Trophoblast cell (in vitro differentiated cells and primary cell): ENCODE results near the gene ASPA.
A peak's percentile ranks its signal among the peaks of the same experiment; 100 is the strongest.

Experiments
- DNase-seq, 2 donors: peaks; one replicate each; pipeline ENCODE4 v3.0.0-alpha.2; 2016
- H2AFZ ChIP-seq: 2 replicates; pipeline ENCODE4 v1.6.1; 2013; ENCODE audit warnings: low read length, moderate library complexity, mild to moderate bottlenecking; ENCODE audit not compliant: insufficient read depth, poor library complexity
- H2AK5ac ChIP-seq: 2 replicates; pipeline ENCODE4 v1.6.1; 2013; ENCODE audit warnings: mild to moderate bottlenecking, low read length
- H2BK120ac ChIP-seq: 2 replicates; pipeline ENCODE4 v1.6.1; 2013; ENCODE audit warnings: low read length, mild to moderate bottlenecking, moderate library complexity; ENCODE audit not compliant: insufficient read depth, poor library complexity
- H2BK12ac ChIP-seq: 2 replicates; pipeline ENCODE4 v1.6.1; 2013; ENCODE audit warnings: mild to moderate bottlenecking, low read length, moderate library complexity
- H2BK5ac ChIP-seq: 2 replicates; pipeline ENCODE4 v1.6.1; 2013; ENCODE audit warnings: low read length, low read depth, moderate library complexity, mild to moderate bottlenecking; ENCODE audit not compliant: poor library complexity
- H3K14ac ChIP-seq: 2 replicates; pipeline ENCODE4 v1.6.1; 2013; ENCODE audit warnings: mild to moderate bottlenecking, low read length
- H3K18ac ChIP-seq: 2 replicates; pipeline ENCODE4 v1.6.1; 2013; ENCODE audit warnings: mild to moderate bottlenecking, low read length
- H3K23ac ChIP-seq: 2 replicates; pipeline ENCODE4 v1.6.1; 2013; ENCODE audit warnings: low read length
- H3K27ac ChIP-seq: 2 replicates; pipeline ENCODE4 v1.5.1; 2013; ENCODE audit warnings: low read depth, mild to moderate bottlenecking, inconsistent platforms, low read length, moderate library complexity
- H3K27me3 ChIP-seq: 2 replicates; pipeline ENCODE4 v1.6.1; 2013; ENCODE audit warnings: inconsistent platforms, mild to moderate bottlenecking, low read length, moderate library complexity; ENCODE audit not compliant: insufficient read depth
- H3K36me3 ChIP-seq, 2 experiments: 1 replicate in 1 of 2; 2 replicates in 1 of 2; pipeline ENCODE4 v1.6.1; 2013; ENCODE audit warnings: low read length in 2 of 2, mild to moderate bottlenecking in 2 of 2, moderate library complexity in 1 of 2; ENCODE audit not compliant: insufficient read depth in 2 of 2, control insufficient read depth in 1 of 2
- H3K4ac ChIP-seq: 2 replicates; pipeline ENCODE4 v1.6.1; 2013; ENCODE audit warnings: low read depth, mild to moderate bottlenecking, low read length, moderate library complexity
- H3K4me1 ChIP-seq, 2 experiments: 1 replicate in 1 of 2; 2 replicates in 1 of 2; pipeline ENCODE4 v1.6.1; 2013; ENCODE audit warnings: low read length in 2 of 2, mild to moderate bottlenecking in 2 of 2, moderate library complexity in 1 of 2; ENCODE audit not compliant: insufficient read depth in 2 of 2, control insufficient read depth in 1 of 2
- H3K4me2 ChIP-seq: 2 replicates; pipeline ENCODE4 v1.6.1; 2013; ENCODE audit warnings: inconsistent platforms, mild to moderate bottlenecking, low read length, moderate library complexity
- H3K4me3 ChIP-seq: 2 replicates; pipeline ENCODE4 v1.5.1; 2013; ENCODE audit warnings: mild to moderate bottlenecking, low read depth, low read length, inconsistent platforms
- H3K79me1 ChIP-seq: one replicate; pipeline ENCODE4 v1.6.1; 2013; ENCODE audit warnings: low read length
- H3K79me2 ChIP-seq: 2 replicates; pipeline ENCODE4 v1.6.1; 2013; ENCODE audit warnings: low read length, mild to moderate bottlenecking; ENCODE audit not compliant: control insufficient read depth, insufficient read depth, poor library complexity
- H3K9ac ChIP-seq: 2 replicates; pipeline ENCODE4 v1.6.1; 2013; ENCODE audit warnings: mild to moderate bottlenecking, low read length
- H3K9me3 ChIP-seq: 2 replicates; pipeline ENCODE4 v1.6.1; 2013; ENCODE audit warnings: low read depth, mild to moderate bottlenecking, control low read depth, inconsistent platforms, low read length; ENCODE audit not compliant: insufficient read depth
- H4K12ac ChIP-seq: 2 replicates; pipeline ENCODE4 v1.6.1; 2013; ENCODE audit warnings: low read depth, mild to moderate bottlenecking, low read length, moderate library complexity
- H4K8ac ChIP-seq: 2 replicates; pipeline ENCODE4 v1.6.1; 2013; ENCODE audit warnings: low read depth, mild to moderate bottlenecking, low read length, moderate library complexity
- H4K91ac ChIP-seq: one replicate; pipeline ENCODE4 v1.6.1; 2013; ENCODE audit warnings: low read depth, mild to moderate bottlenecking, low read length, moderate library complexity
- WGBS: extraction: QIAGEN DNeasy Blood & Tissue Kit; methylation state at CpG from one replicate; pipeline ENCODE4 v1.1.7; 2013; ENCODE audit warnings: missing lambda C conversion rate; ENCODE audit not compliant: insufficient read length, insufficient coverage; ENCODE audit errors: extremely low coverage; 5-methylcytosine and 5-hydroxymethylcytosine counted together

Gene ASPA

GRCh38 chr17:3532106-3532858, 56.5 kb downstream of the ASPA start:
- H3K9me3 ChIP-seq, result peaks cover 3% of the 10 kb centered on the region
- no peaks in the 10 kb centered on the region for H3K36me3 ChIP-seq
- no peak overlapping the region for H3K4me2 ChIP-seq
- no peak overlapping the region for H2BK5ac ChIP-seq
- no peak overlapping the region for H2AFZ ChIP-seq
- no peak overlapping the region for H2BK12ac ChIP-seq
- no peaks in the 10 kb centered on the region for H3K79me2 ChIP-seq
- no peak overlapping the region for H3K23ac ChIP-seq
- H3K4me1 ChIP-seq, result peaks cover 5 to 6% of the 10 kb centered on the region in 2 experiments
- no peak overlapping the region for H3K27ac ChIP-seq
- H3K9ac ChIP-seq, result no peak overlapping the region
- no peak overlapping the region for H2AK5ac ChIP-seq
- no peak for DNase-seq
- peaks cover 10% of the 10 kb centered on the region for H3K79me1 ChIP-seq
- WGBS, result no CpG with 5 or more reads among the region's 36 CpGs
- no peak overlapping the region for H4K91ac ChIP-seq
- no peak overlapping the region for H3K4me3 ChIP-seq
- no peak overlapping the region for H4K8ac ChIP-seq
- no peak overlapping the region for H3K4ac ChIP-seq
- no peak overlapping the region for H4K12ac ChIP-seq
- H3K27me3 ChIP-seq, result no peaks in the 10 kb centered on the region
- H3K18ac ChIP-seq, result no peak overlapping the region
- H3K14ac ChIP-seq, result no peak overlapping the region
- no peak overlapping the region for H2BK120ac ChIP-seq

GRCh38 chr17:3532859-3533142, 57.0 kb downstream of the ASPA start:
- Histone ChIP-seq H2BK12ac (no peak overlapping the region), H3K4me2 (no peak overlapping the region), H4K12ac (no peak overlapping the region), H2BK120ac (no peak overlapping the region), H3K18ac (no peak overlapping the region), H3K27ac (no peak overlapping the region), H2BK5ac (no peak overlapping the region), H4K8ac (no peak overlapping the region), H3K79me1 (peaks cover 10% of the 10 kb centered on the region), H3K14ac (no peak overlapping the region), H3K9ac (no peak overlapping the region), H3K36me3 (no peaks in the 10 kb centered on the region), H3K23ac (no peak overlapping the region), H2AK5ac (no peak overlapping the region), H4K91ac (no peak overlapping the region), H3K9me3 (peaks cover 3% of the 10 kb centered on the region), H3K4me3 (no peak overlapping the region), H3K27me3 (no peaks in the 10 kb centered on the region), H3K79me2 (no peaks in the 10 kb centered on the region), H3K4ac (no peak overlapping the region), H2AFZ (no peak overlapping the region), H3K4me1 (peaks cover 5 to 6% of the 10 kb centered on the region in 2 experiments)
- no peak for DNase-seq
- no CpG with 5 or more reads among the region's 10 CpGs for WGBS

GRCh38 chr17:3533752-3534151, 58.0 kb downstream of the ASPA start:
- no peak overlapping the region for H2AK5ac ChIP-seq
- no peak overlapping the region for H3K4ac ChIP-seq
- H3K79me2 ChIP-seq, result no peaks in the 10 kb centered on the region
- no peak overlapping the region for H2BK12ac ChIP-seq
- H3K27me3 ChIP-seq, result no peaks in the 10 kb centered on the region
- peaks cover 10% of the 10 kb centered on the region for H3K79me1 ChIP-seq
- no peak overlapping the region for H3K9ac ChIP-seq
- H4K12ac ChIP-seq, result no peak overlapping the region
- H3K4me2 ChIP-seq, result no peak overlapping the region
- no peak overlapping the region for H3K23ac ChIP-seq
- H2BK120ac ChIP-seq, result no peak overlapping the region
- no peak overlapping the region for H2BK5ac ChIP-seq
- H4K8ac ChIP-seq, result no peak overlapping the region
- WGBS, result no CpG with 5 or more reads among the region's 5 CpGs
- H3K9me3 ChIP-seq, result peaks cover 3% of the 10 kb centered on the region
- H3K4me1 ChIP-seq, result peaks cover 5 to 6% of the 10 kb centered on the region in 2 experiments
- no peak overlapping the region for H2AFZ ChIP-seq
- no peak overlapping the region for H4K91ac ChIP-seq
- no peak overlapping the region for H3K14ac ChIP-seq
- no peak overlapping the region for H3K27ac ChIP-seq
- H3K18ac ChIP-seq, result no peak overlapping the region
- DNase-seq, result no peak
- no peak overlapping the region for H3K4me3 ChIP-seq
- H3K36me3 ChIP-seq, result no peaks in the 10 kb centered on the region

- H3K23ac ChIP-seq, result no peak overlapping the region
- no peak overlapping the region for H2AFZ ChIP-seq
- H3K4ac ChIP-seq, result no peak overlapping the region
- no peak overlapping the region for H3K4me3 ChIP-seq
- no peak overlapping the region for H3K27ac ChIP-seq
- H2BK12ac ChIP-seq, result peak overlapping the region; percentile 2
- H3K4me2 ChIP-seq, result no peak overlapping the region
- H3K4me1 ChIP-seq, result peaks cover 0 to 3% of the 10 kb centered on the region in 2 experiments
- no peak overlapping the region for H3K14ac ChIP-seq
- H4K91ac ChIP-seq, result no peak overlapping the region
- H3K18ac ChIP-seq, result no peak overlapping the region
- DNase-seq, result no peak
- no peaks in the 10 kb centered on the region for H3K36me3 ChIP-seq
- H3K9me3 ChIP-seq, result peaks cover 3% of the 10 kb centered on the region
- no peak overlapping the region for H4K12ac ChIP-seq
- no peaks in the 10 kb centered on the region for H3K79me2 ChIP-seq
- H2BK5ac ChIP-seq, result no peak overlapping the region
- no CpG with 5 or more reads among the region's 3 CpGs for WGBS
- no peak overlapping the region for H2BK120ac ChIP-seq
- peak overlapping the region; percentile 15 for H4K8ac ChIP-seq
- no peak overlapping the region for H2AK5ac ChIP-seq
- no peaks in the 10 kb centered on the region for H3K27me3 ChIP-seq
- H3K9ac ChIP-seq, result no peak overlapping the region
- H3K79me1 ChIP-seq, result peaks cover 9% of the 10 kb centered on the region
These were observed 59.1 kb downstream of the ASPA start for GRCh38 chr17:3534881-3535252.
